Brain microvascular endothelial cell (primary cell): ENCODE data around the gene WWOX.

Experiments used
- DNase-seq: peaks from one replicate; pipeline ENCODE4 v3.0.0-alpha.2; 2020
- H3K27ac ChIP-seq: fragments of 250-450 bp; sonication (Bioruptor Pico); 2 replicates; pipeline ENCODE4 v1.5.1; 2020; ENCODE audit warnings: mild to moderate bottlenecking, moderate library complexity
- H3K27me3 ChIP-seq: fragments of 250-450 bp; sonication (Bioruptor Pico); replicated peaks from 2 replicates; pipeline ENCODE4 v1.5.1; 2020; ENCODE audit warnings: mild to moderate bottlenecking
- H3K36me3 ChIP-seq: fragments of 250-450 bp; sonication (Bioruptor Pico); replicated peaks from 2 replicates; pipeline ENCODE4 v1.5.1; 2020; ENCODE audit warnings: mild to moderate bottlenecking
- H3K4me3 ChIP-seq: 2 replicates; pipeline ENCODE4 v1.5.1; 2011; ENCODE audit warnings: low read depth, mild to moderate bottlenecking, control low read depth, low read length, moderate library complexity
- in situ Hi-C: cut with HindIII; loops from 2 replicates; pipeline ENCODE4 v1.10.0; 2017; ENCODE audit warnings: low sequenced_read_pairs, low pct_ligation_motif_present
- TF ChIP-seq, protein P1 (sequence below): IDR thresholded peaks from 2 replicates; pipeline ENCODE4 v1.5.1; 2011; ENCODE audit warnings: low read depth, mild to moderate bottlenecking, moderate library complexity, low read length, control low read depth, inconsistent platforms; ENCODE audit errors: missing control alignments

Gene WWOX

DNA sequence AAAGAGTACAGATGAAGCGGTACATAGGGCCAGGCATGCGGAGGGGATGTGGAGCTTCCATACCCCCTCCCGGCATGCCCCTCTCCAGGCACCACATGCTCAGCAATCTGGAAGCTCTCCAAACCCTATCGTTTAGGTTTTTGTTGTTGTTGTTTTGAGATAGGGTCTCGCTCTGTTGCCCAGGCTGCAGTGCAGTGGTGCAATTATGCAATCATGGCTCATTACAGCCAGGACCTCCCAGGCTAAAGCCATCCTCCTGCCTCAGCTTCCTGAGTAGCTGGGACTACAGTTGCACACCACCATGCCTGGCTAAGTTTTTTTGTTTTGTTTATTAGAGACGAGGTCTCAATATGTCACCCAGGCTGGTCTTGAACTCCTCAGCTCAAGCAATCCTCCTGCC, 50.8 kb downstream of the WWOX start:
- Histone ChIP-seq H3K36me3 (no peaks in the 10 kb centered on the region), H3K27ac (no peak overlapping the region), H3K4me3 (no peak overlapping the region), H3K27me3 (no peaks in the 10 kb centered on the region)
- TF ChIP-seq, protein P1, sequence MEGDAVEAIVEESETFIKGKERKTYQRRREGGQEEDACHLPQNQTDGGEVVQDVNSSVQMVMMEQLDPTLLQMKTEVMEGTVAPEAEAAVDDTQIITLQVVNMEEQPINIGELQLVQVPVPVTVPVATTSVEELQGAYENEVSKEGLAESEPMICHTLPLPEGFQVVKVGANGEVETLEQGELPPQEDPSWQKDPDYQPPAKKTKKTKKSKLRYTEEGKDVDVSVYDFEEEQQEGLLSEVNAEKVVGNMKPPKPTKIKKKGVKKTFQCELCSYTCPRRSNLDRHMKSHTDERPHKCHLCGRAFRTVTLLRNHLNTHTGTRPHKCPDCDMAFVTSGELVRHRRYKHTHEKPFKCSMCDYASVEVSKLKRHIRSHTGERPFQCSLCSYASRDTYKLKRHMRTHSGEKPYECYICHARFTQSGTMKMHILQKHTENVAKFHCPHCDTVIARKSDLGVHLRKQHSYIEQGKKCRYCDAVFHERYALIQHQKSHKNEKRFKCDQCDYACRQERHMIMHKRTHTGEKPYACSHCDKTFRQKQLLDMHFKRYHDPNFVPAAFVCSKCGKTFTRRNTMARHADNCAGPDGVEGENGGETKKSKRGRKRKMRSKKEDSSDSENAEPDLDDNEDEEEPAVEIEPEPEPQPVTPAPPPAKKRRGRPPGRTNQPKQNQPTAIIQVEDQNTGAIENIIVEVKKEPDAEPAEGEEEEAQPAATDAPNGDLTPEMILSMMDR, result no peak
- DNase-seq, result no peak
- in situ Hi-C loops, result no loop called here

DNA sequence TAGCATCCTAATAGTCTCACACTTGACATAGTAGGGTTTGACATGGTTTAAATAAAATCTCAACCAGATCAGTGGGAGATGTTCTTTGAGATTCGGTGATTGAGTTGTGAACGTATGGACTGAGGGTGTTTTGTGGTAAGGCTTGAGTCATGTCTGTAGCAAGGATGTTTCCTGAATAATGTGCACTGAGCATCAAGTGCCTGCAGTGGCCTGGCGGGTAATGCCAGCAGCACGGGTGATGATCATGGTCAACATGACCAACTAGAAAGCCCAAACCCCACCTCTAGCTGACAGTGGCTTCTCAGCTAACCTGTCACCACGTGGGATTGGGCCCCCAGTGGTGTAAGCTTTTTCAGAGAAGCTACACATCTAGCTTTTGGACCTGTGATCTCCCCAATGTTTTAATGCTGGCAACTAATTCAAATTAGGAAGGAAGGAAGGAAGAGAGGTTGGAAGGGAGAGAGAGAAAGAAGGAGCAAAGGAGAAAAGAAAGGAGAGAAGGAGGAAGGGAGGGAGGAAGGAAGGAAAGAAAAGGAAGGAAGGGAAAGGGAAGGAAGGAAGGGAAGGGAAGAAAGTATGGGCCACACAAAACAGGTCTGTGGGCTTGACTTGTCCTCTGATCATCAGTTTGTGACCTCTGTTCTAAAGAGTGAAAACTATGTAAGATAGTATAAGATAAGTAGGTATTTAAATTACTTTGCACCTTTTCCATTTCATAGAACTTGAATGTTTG, 55.4 kb downstream of the WWOX start:
- no peak overlapping the region for H3K27ac ChIP-seq
- TF ChIP-seq, protein P1, result no peak
- no peak overlapping the region for H3K4me3 ChIP-seq
- no peak for DNase-seq
- H3K27me3 ChIP-seq, result no peaks in the 10 kb centered on the region
- in situ Hi-C loops, result no loop called here
- no peaks in the 10 kb centered on the region for H3K36me3 ChIP-seq

DNA sequence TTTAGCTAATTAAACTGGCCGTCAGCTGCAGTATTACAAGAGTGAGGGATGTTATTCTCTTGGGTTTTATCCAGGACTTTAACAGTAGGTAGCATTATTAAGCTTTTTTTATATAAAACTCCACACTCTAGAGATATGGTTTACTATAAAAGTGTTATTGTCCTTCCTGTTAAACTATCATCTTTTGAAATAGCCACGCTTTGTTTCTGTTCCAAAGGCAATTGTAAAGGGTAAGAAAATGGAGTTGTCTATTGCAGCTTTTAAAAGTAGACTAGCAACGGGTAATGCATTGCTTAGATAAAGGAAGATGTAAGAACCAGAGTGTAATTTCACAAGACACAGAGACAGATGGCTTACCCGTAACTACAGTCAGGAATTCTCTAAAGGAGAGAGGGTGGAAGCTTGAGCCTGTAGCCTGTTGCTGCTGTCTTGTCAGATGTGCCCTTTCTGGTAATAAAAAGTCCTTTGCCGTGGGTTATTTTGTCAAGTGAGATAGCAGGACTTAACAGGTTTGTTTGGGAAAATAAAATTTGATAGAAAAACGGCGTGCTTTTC, 56.4 kb downstream of the WWOX start:
- no peak overlapping the region for H3K27ac ChIP-seq
- DNase-seq, result no peak
- TF ChIP-seq, protein P1, result no peak
- in situ Hi-C loops, result no loop called here
- H3K36me3 ChIP-seq, result no peaks in the 10 kb centered on the region
- H3K27me3 ChIP-seq, result no peaks in the 10 kb centered on the region
- no peak overlapping the region for H3K4me3 ChIP-seq

DNA sequence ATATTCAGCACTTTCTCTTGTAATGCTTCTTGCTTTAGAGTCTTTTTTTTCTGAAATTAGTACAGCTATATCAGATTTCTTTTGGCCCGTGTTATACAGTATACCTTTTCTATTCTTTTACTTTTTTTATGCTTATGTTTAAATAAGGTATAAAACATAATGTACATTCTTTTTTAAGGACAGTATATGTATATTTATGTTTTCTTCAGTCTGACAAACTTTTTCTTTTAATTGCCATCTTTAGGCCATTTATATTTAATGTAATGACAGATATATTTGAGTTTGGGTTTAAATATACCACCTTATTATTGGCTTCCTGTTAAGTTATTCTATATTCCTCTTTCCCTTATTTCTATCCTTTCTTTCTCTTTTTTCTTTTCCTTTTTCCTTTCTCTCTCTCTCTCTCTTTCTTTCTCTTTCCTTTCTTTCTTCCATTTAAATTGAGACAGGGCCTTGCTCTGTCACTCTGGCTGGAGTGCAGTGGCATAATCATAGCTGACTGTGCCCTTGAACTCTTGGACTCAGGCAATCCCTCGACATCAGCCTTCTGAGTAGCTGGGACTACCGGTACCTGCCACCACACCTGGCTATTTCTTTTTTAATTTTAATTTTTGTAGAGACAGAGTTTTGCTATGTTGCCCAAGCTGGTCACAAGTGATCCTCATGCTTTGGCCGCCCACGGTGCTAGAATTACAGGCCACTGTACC, 61.7 kb downstream of the WWOX start:
- in situ Hi-C loops, result no loop called here
- Histone ChIP-seq H3K27me3 (no peaks in the 10 kb centered on the region), H3K27ac (no peak overlapping the region), H3K36me3 (no peaks in the 10 kb centered on the region), H3K4me3 (no peak overlapping the region)
- TF ChIP-seq, protein P1, result no peak
- DNase-seq, result no peak

DNA sequence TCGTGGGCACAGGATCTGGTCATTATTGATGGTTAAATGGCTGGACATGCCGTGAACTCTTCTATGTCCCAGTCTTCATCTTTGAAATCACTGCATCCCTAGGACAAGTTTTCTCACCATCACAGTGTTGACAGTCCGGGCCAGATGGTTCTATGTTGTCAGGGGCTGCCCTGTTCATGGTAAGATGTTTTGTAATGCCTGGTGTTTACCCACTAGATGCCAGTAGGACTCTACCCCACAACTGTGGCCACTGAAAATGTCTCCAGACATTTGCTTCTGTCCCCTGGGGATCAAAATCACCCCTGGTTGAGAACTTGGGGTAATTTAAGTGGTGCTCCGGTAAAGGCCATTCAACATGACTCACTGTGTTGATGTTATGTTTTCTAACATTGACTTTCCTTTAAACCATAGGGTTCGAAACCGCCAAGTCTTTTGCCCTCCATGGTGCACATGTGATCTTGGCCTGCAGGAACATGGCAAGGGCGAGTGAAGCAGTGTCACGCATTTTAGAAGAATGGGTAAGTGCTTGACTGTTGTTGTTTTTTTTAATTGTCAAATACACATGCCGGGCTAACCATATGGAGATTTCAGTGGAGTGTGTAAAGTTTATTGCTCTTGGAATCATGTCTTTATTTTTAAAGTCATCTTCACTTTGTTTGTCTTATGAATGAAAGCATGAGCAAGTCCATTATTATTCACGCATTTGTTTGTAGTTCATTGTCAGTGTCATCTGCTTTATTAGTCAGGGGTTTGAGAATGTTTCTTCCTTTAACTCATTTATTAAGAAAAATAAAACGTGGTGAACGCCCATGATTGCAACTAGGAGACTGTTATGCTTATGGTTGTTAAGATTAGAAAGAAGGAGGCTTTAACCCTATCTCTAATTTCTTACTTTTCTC, 64.6 kb downstream of the WWOX start:
- Histone ChIP-seq H3K36me3 (no peaks in the 10 kb centered on the region), H3K27me3 (no peaks in the 10 kb centered on the region), H3K27ac (no peak overlapping the region), H3K4me3 (no peak overlapping the region)
- DNase-seq, result peak; percentile 22
- TF ChIP-seq, protein P1, result peak; percentile 21
- in situ Hi-C loops, result no loop called here
